ENCODE data around the gene GPR137.
"Not testable (repeated sequence)": the region's sequence is repeated elsewhere in the genome, so short reads cannot be mapped to it uniquely, and the experiment has no call there.

Gene GPR137

DNA sequence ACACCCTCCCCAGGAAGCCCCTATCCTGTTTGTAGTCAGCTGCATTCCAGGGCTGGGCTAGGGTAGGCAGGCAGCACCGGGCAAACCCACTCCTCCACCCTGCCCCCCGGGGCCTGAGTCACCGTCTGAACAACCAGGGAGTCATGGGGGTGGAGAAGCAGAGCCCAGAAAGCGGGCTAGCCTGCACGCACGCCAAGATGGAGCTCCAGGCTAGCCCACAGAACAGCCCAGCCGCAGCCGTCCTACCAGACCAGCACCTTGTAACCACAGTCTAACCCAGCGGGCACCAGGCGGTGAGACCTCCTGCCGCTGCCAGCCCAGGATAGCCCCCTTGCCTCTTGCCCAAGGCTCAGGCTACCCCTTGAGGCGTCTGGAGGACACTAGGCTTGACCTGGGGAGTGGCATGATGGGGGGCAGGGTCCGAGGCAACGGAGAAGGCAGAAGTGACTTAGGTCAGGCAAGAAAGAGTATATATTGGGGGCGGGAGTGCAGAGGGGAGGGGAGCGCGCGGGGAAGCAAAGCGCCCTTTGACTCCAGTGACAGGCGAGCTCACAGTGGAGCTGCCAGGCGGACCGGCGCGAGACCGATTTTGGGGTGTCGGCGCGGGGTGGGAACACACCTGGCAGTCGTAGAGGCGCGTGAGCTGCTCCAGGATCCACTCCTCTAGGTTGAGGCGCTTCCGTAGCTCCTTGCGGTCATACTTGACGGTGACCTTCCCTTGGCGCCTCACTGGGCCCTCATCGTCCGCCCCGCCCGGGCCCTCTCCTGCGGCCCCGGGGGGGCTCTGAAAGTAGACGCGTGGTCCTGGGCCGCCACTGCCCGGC, 39.6 kb upstream of the GPR137 start:
- intact Hi-C loops (cut with micrococcal nuclease), result loop anchor here (2.0 kb wide), 1 partner anchor 15 kb away; the partner anchor contains the start of gene DNAJC4

DNA sequence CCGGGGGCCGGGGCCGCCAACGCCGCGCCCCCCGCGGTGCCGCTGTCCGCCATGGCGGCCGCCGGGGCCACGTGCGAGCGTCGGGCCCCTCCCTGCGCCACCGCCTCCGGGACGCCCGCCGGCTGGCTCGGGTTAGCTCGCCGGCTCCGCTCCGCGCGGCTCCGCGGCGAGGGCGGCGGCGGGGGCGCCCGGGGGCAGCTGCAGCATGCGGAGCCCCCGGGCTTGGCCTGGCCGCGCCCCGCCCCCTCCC, 39.1 kb upstream of the GPR137 start:
- Mint-ChIP-seq H3K27ac (peak overlapping the region; percentile 92), H3K36me3 (ENCODE audit: low read depth) (peaks cover 48% of the 10 kb centered on the region), H3K4me1 (ENCODE audit: low read depth) (peaks cover 74% of the 10 kb centered on the region), H3K4me3 (peak overlapping the region; percentile 82)
- intact Hi-C loops (cut with micrococcal nuclease), result loop anchor here (2.0 kb wide), 1 partner anchor 16 kb away; the partner anchor contains the start of gene DNAJC4
- H3K9me3 Mint-ChIP-seq, H3K27me3 Mint-ChIP-seq: not testable (repeated sequence)

More for the DNA sequence above, 39.6 kb upstream of the GPR137 start:
- peak overlapping the region; percentile 89 for H3K4me3 Mint-ChIP-seq
- H3K27me3 Mint-ChIP-seq, result peaks cover 9% of the 10 kb centered on the region
- H3K27ac Mint-ChIP-seq, result peak overlapping the region; percentile 92
- H3K9me3 Mint-ChIP-seq, result no peaks in the 10 kb centered on the region
- peaks cover 51% of the 10 kb centered on the region for H3K36me3 Mint-ChIP-seq (ENCODE audit: low read depth)
- peaks cover 71% of the 10 kb centered on the region for H3K4me1 Mint-ChIP-seq (ENCODE audit: low read depth)

DNA sequence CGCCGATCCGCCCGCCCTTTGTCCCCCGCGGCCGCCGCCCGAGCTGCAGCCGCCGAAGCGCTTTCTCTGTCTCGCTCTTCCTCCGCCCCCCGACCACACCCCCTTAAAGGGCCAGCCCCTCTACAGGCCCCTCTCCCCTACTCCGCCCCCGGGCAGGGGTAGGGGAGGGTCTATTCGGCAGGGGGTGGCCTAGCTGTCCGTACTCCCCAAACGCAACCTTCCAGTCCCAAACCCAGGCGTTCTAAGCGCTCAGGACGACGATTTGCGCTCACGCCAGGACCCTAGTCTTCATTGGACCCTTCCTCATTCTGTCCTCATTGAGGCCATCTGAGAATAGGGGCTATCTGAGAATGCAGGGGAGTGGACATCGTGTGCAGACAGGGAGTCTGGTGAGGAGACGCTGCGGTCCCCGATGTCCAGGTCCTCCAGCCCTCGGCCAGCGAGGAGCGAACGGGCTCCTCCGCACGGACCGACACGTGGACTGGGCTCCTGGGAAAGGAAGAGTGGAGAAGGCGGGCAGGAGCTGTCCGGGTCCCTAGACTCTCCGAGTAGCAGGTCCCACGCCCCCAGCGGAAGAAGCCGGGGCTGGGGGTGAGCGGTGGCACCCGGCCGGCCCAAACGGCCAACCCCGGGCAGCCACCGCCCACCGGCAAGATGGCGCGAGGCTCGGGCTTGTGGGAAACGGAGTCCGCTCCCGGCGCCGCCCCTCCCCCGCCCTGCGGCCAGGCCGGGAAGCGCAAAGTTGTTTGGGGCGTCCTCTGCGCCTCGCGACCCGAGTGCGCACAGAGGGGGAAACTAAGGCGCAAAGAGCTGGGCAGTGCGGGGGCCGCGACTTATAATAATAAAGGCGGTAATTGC, 38.5 kb upstream of the GPR137 start, which contains the start of gene PPP1R14B:
PPP1R14B (minus strand) TSS at position 73 of the 858 bp plus-strand sequence. CDS start 270 bp downstream, outside the sequence.
- intact Hi-C loops (cut with micrococcal nuclease), result loop anchor here (2.0 kb wide), 1 partner anchor 16 kb away; the partner anchor contains the start of gene DNAJC4
- Mint-ChIP-seq H3K27ac (peak within 1 kb of the TSS; percentile 92), H3K36me3 (ENCODE audit: low read depth) (peaks cover 51% of the 10 kb centered on the region), H3K4me1 (ENCODE audit: low read depth) (peaks cover 77% of the 10 kb centered on the region), H3K4me3 (peak within 1 kb of the TSS; percentile 89), H3K27me3 (peaks cover 9% of the 10 kb centered on the region), H3K9me3 (no peaks in the 10 kb centered on the region)

DNA sequence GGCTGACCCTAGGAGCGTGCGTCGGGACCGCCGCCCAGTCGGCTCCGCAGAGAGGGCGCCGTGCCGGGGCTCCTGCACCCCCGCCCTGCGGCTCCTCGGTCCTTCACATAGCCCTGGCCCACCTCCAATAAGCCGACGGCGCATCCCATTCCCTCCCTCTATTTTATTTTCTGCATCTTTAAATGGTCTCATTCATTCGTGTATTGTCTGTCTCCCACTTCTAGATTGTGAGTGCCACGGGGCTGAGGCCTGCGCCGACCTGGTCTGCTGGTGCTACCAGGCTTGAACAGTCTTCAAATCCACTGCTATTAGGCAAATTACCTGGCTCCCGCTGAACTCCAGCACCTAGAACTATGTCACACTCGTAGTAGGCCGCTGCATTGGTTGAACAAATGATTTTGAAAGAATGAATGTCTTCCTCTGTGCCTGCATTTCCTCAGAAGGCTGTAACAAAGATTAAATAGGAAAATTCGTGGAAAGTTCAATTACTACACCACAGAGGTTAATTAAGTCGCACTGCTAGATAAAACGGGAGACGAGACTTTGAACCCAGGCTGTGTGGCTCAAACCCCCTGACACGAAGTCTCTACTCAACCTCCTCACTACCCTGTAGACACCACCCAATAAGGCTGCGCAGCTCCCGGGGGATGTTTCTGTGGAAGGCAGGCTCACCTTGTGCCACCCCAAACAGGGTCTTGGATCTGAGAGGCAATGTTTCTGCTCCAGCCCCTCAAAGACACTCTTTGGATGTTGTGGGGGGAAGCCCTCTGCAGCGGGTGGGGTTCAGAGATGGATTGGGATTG, 37.7 kb upstream of the GPR137 start:
- Mint-ChIP-seq H3K27me3 (peaks cover 9% of the 10 kb centered on the region), H3K9me3 (no peaks in the 10 kb centered on the region), H3K4me1 (ENCODE audit: low read depth) (peaks cover 76% of the 10 kb centered on the region), H3K36me3 (ENCODE audit: low read depth) (peaks cover 51% of the 10 kb centered on the region), H3K27ac (peak overlapping the region; percentile 92), H3K4me3 (peak overlapping the region; percentile 82)
- intact Hi-C loops (cut with micrococcal nuclease), result loop anchor here (2.0 kb wide), 1 partner anchor 17 kb away; the partner anchor contains the start of gene DNAJC4

DNA sequence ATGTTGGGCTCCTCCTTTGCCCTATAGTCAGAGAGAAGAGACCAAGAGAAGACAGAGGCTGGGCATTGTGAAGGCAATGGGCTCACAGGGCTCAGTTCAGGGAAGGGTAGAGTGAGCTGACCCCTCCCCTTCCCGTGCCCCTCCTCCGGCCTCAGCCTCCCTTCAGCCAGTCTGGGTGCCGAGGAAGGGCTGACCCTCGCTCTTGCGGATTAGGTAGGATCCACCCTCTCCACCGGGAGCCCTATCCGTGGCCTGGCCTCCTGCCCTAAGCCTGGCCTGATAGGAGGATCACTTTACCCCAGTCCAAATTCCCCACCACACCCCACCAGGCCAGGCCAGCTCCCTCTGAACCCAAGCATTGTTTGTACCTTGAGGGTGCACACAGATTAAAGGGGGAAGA, 37.1 kb upstream of the GPR137 start:
- intact Hi-C loops (cut with micrococcal nuclease), result no loop called here
- no peak overlapping the region for H3K4me3 Mint-ChIP-seq
- H3K4me1 Mint-ChIP-seq (ENCODE audit: low read depth), result peaks cover 76% of the 10 kb centered on the region
- peaks cover 47% of the 10 kb centered on the region for H3K36me3 Mint-ChIP-seq (ENCODE audit: low read depth)
- peaks cover 9% of the 10 kb centered on the region for H3K27me3 Mint-ChIP-seq
- H3K9me3 Mint-ChIP-seq, result no peaks in the 10 kb centered on the region
- peak overlapping the region; percentile 7 for H3K27ac Mint-ChIP-seq

DNA sequence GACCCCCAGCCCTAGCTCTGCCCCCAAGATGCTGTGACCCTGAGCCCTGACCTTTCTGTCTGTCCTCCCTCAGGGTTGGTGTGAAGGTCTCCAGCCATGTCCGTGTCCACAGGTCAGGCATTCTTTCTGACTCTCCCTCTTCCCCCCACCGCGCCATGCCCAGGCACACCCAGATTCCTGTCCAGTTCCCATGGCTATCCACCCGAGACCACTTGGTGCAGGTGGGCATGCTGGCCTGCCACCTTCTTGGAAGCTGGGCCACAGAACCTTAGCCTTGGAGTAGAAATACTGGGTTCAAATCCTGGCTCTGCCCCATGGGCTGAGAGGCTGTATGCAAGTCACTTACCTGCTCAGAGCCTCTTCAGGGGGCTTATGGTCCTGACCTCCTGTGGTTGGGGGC, 36.6 kb upstream of the GPR137 start:
- Mint-ChIP-seq H3K4me3 (no peak overlapping the region), H3K27ac (peak overlapping the region; percentile 7), H3K27me3 (peaks cover 9% of the 10 kb centered on the region), H3K4me1 (ENCODE audit: low read depth) (peaks cover 76% of the 10 kb centered on the region), H3K36me3 (ENCODE audit: low read depth) (peaks cover 47% of the 10 kb centered on the region), H3K9me3 (no peaks in the 10 kb centered on the region)
- intact Hi-C loops (cut with micrococcal nuclease), result no loop called here

DNA sequence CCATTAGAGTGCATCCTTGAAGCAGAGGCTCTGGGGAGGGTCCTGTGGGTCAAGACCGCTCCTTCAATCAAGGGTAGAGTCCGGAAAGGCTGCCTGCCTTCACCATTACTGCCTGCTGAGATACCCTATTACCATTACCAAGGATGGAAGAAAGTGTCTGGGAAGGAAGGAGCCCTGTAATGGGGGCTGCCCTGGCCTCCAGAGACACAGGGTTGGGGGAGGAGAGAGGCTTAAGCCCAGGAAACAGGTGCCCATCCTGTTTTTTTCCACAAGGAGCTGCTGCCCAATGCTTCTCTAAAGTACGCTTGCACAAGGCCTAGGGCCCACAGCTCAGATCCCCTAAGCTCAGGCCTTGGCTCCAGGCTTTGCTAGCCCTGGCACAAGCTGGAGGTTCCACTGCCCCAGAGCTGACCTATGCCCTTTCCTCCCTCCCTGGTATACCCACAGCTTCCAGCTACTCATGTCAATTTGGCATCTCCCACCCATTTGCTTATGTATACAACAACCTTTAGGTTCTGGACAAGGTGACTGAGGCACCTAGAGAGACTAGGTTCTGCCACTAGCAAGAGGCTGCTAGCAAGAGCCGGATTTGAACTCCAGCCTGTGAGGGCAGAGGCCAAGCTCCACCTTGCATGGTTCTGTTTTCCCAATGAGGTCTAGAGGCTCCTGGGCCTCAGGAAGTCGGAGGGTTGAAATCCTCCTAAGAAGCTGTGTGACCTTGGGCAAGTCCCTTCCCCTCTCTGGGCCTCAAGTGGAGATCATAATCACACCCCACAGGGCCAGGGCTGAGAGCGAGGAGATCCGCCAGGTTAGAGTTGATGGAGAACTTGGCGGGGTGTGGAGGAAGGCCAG, 35.9 kb upstream of the GPR137 start:
- intact Hi-C loops (cut with micrococcal nuclease), result loop anchor here (5.0 kb wide), 1 partner anchor 53 kb away; the partner anchor contains the start of gene CATSPERZ
- no peak overlapping the region for H3K4me3 Mint-ChIP-seq
- H3K27me3 Mint-ChIP-seq, result peaks cover 9% of the 10 kb centered on the region
- peaks cover 47% of the 10 kb centered on the region for H3K36me3 Mint-ChIP-seq (ENCODE audit: low read depth)
- H3K27ac Mint-ChIP-seq, result no peak overlapping the region
- H3K9me3 Mint-ChIP-seq, result no peaks in the 10 kb centered on the region
- H3K4me1 Mint-ChIP-seq (ENCODE audit: low read depth), result peaks cover 78% of the 10 kb centered on the region

DNA sequence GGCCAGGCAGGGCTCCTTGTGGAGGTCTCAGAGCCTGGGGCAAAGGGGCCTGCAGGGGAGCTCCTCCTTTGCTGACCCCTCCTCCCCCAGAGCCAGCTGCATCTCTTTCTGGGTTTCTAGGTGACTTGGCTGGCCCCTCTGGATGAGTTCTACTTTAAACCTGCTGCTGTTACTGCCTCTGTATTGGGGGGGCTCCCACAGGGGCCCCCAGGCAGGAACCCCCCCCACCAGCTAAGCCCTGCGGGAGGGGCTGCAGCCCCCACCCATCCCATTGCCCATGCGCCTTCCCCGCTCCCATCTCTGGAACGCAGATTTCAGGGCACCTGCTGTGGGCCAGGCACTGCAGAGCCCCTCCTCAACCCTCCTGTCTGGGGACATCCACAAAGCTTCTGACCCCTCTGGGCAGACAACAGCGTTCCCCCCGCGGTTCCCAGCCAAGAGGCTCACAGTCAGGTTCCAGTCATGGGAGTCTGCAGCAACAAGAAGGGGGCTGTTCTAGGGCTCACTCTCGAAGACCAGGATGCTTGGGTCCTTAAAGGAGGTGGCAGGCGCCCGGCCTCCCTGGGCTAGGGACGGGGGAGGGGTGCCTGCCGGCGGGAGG, 35.1 kb upstream of the GPR137 start:
- intact Hi-C loops (cut with micrococcal nuclease), result loop anchor here (5.0 kb wide), 1 partner anchor 52 kb away; the partner anchor contains the start of gene CATSPERZ
- Mint-ChIP-seq H3K36me3 (ENCODE audit: low read depth) (peaks cover 48% of the 10 kb centered on the region), H3K27me3 (peaks cover 9% of the 10 kb centered on the region), H3K4me3 (peak overlapping the region; percentile 73), H3K27ac (peak overlapping the region; percentile 88), H3K4me1 (ENCODE audit: low read depth) (peaks cover 71% of the 10 kb centered on the region), H3K9me3 (no peaks in the 10 kb centered on the region)

DNA sequence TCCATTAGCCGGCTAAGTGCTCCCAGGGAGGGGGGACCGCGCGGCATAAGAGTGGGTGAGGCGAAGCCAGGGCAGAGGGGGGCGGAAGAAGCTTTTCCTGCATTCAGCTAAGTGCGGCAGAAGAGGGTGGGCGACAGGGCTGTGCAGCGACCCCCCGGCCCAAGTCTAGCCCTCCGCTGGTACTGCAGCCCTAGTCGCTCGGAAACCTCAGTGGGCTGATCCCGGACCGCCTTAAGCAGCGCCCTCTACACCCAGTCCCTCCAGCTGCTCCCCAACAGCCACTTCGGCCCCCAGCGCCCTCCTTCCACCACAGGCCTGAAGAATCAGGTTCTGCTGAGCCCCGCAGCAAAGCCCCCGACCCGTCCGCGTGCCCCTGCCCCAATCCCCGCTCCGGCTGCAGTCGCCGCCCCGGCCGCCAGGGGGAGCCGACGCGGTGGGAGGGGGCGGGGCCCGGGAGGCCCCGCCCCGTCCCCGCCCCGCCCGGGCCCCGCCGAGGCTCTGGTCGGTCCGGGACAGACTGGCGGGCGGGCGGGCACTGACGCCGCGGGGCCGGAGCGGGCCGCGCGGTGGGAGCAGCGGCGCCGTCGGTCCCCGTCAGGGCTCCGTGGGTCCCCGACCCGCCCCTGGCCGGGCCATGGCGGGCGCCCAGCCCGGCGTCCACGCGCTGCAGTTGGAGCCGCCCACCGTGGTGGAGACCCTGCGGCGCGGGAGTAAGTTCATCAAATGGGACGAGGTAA, 34.5 kb upstream of the GPR137 start, which contains the start of gene PLCB3:
PLCB3 (plus strand) TSS at position 515 of the 737 bp plus-strand sequence; CDS start at position 635, 120 bp downstream.
- H3K4me1 Mint-ChIP-seq (ENCODE audit: low read depth), result peaks cover 64% of the 10 kb centered on the region
- peaks cover 9% of the 10 kb centered on the region for H3K27me3 Mint-ChIP-seq
- peak within 1 kb of the TSS; percentile 99 for H3K4me3 Mint-ChIP-seq
- no peaks in the 10 kb centered on the region for H3K9me3 Mint-ChIP-seq
- intact Hi-C loops (cut with micrococcal nuclease), result loop anchor here (5.0 kb wide), 1 partner anchor 51 kb away; the partner anchor contains the start of gene CATSPERZ
- peak within 1 kb of the TSS; percentile 88 for H3K27ac Mint-ChIP-seq
- peaks cover 48% of the 10 kb centered on the region for H3K36me3 Mint-ChIP-seq (ENCODE audit: low read depth)

DNA sequence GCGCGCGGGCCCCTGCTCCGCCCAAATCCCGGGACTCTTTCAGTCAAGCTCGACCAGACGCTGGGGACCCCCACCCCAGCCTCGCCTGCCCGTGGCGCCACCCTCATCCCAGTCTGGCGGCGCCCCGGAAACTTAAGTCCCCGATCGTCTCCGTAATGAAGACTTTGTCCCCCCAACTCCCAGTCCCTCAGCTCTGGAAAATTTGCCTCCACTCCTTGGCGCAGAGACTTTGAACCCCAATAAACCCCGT, 34.0 kb upstream of the GPR137 start:
- Mint-ChIP-seq H3K36me3 (ENCODE audit: low read depth) (peaks cover 51% of the 10 kb centered on the region), H3K4me3 (peak overlapping the region; percentile 99), H3K27ac (peak overlapping the region; percentile 88), H3K27me3 (peaks cover 9% of the 10 kb centered on the region), H3K9me3 (no peaks in the 10 kb centered on the region), H3K4me1 (ENCODE audit: low read depth) (peaks cover 64% of the 10 kb centered on the region)
- intact Hi-C loops (cut with micrococcal nuclease), result loop anchor here (2.0 to 5.0 kb wide), 2 partner anchors 17 to 51 kb away; partner anchors contain the start of gene CATSPERZ

DNA sequence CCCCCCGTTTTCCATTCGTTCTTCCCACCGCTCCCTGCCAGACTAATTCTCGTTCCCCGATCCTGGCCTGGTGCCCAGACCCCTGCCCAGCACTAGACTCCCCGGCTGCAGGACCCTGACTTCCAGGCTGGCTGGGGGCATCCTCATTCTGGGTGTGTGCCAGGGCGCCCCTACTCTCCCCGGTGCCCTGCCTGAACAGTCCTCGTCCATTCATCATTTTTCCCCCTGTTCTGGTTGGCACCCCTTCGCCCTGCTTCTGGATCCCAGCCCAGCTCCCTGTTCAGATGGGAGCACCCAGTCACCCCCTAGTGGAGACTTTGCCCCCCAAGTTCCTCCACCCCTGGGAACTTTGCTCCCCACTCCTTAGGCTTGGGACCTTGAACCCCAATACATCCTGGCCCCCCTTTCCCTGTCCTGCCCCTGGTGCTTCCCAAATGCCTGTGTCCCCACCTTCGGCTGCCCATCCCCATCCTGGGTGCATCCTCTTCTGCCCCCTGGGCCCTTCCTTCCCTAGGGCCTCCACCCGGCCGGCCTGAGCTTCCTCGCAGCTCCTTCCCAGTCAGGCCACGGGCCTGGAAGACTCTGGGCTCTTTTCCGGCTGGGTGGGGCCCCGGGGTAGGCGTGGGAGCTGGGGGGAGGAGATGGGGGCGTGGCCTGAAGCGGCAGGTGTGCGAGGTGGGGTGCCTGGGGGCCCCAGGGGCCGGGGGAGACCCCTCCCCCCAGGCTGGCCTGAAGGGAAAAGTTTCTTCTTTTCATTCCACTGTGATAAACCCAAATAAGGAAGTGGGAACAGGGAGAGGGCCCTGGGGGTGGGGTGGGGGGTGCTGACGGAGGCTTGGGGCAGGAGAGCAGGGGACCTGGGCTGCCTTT, 33.4 kb upstream of the GPR137 start:
- H3K27me3 Mint-ChIP-seq, result peaks cover 9% of the 10 kb centered on the region
- H3K9me3 Mint-ChIP-seq, result no peaks in the 10 kb centered on the region
- peak overlapping the region; percentile 99 for H3K4me3 Mint-ChIP-seq
- intact Hi-C loops (cut with micrococcal nuclease), result loop anchor here (2.0 to 5.0 kb wide), 2 partner anchors 17 to 50 kb away; partner anchors contain the start of gene CATSPERZ
- peaks cover 52% of the 10 kb centered on the region for H3K36me3 Mint-ChIP-seq (ENCODE audit: low read depth)
- peak overlapping the region; percentile 88 for H3K27ac Mint-ChIP-seq
- peaks cover 59% of the 10 kb centered on the region for H3K4me1 Mint-ChIP-seq (ENCODE audit: low read depth)

Measured in dendritic cell treated with granulocyte-macrophage colony-stimulating factor and Interleukin-4, amounts not matched to agents 40 ng/mL and 50 ng/mL, for 4 days (primary cell).